Measurements from ENCODE around the gene CREG2.

Gene CREG2

DNA sequence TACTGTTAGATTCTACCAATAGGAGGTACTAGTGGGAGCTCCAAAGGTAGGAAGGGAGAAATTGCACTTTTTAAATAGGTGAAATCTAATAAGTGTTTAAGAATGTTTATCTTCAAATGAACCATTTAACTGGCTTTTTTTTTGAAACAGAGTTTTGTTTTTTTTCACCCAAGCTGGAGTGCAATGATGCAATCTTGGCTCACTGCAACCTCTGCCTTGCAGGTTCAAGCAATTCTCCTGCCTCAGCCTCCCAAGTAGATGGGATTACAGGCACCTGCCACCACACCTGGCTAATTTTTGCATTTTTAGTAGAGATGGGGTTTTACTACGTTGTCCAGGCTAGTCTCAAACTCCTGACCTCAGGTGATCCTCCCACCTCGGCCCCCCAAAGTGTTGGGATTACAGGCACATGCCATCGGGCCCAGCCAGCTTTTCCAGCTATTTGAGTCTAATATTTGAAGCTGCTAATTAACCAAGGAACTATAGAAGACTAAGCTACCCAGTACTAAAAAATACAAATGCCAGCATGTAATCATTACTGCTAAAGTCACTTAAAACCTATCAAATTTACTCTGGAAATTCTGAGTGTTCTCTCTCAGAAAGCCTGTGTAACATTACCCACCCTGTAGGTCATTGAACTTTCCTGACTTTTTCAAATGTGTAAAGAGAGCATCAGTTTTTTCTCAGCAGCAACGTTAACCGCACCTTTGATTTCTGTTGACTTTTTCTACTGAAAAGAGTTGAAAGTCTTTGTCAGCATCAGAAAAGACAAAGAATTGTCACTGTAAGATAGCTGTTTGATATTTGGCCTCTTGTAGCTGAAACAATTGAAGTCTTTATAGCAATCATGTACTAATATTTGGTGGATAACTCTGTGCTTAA is 54.2 kb downstream of the CREG2 start:
- TF ChIP-seq CTCF (IDR thresholded peaks at IDR 0.05) = no peak
- H3K4me3 ChIP-seq = no peak overlapping the region
- DNase-seq = no peak
- intact Hi-C loops (cut with DNase I; ENCODE audit: low total_unique reads) = no loop called here
- no peak overlapping the region for H3K27ac ChIP-seq
- no peaks in the 10 kb centered on the region for H3K27me3 ChIP-seq
- H3K9me3 ChIP-seq = no peaks in the 10 kb centered on the region
- no peaks in the 10 kb centered on the region for H3K4me1 ChIP-seq
- no peaks in the 10 kb centered on the region for H3K36me3 ChIP-seq

DNA sequence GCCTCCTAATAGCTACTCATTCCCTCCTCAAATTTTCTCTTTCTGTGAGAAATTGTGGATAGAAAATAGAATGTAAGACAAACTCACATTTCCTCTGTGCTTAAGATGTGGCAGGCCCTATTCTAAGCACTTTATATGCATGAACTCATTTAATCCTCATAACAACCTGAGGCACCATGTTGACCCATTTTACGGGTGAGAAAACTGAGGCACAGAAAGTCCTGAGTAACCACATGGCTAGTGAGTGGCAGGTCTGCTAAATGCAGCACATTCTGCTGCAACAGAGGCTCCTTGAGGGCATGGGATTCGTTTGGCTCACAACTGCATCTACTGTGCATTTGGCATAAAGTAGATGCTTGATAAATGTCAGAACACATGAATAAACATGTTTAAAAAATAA is 56.1 kb downstream of the CREG2 start:
- no peak for DNase-seq
- H3K4me3 ChIP-seq = no peak overlapping the region
- no peak for TF ChIP-seq CTCF (IDR thresholded peaks at IDR 0.05)
- intact Hi-C loops (cut with DNase I; ENCODE audit: low total_unique reads) = no loop called here
- no peaks in the 10 kb centered on the region for H3K9me3 ChIP-seq
- peaks cover 0 to 3% of the 10 kb centered on the region in 2 donors for H3K27me3 ChIP-seq
- H3K27ac ChIP-seq = no peak overlapping the region
- H3K4me1 ChIP-seq = no peaks in the 10 kb centered on the region
- H3K36me3 ChIP-seq = no peaks in the 10 kb centered on the region

- Histone ChIP-seq H3K4me3 (no peak overlapping the region), H3K4me1 (no peaks in the 10 kb centered on the region), H3K9me3 (peaks cover 0 to 7% (median 0%) of the 10 kb centered on the region in 3 donors), H3K27me3 (peaks cover 0 to 3% of the 10 kb centered on the region in 2 donors), H3K27ac (no peak overlapping the region), H3K36me3 (no peaks in the 10 kb centered on the region)
- no peak for DNase-seq
- TF ChIP-seq CTCF (IDR thresholded peaks at IDR 0.05) = no peak
- intact Hi-C loops (cut with DNase I; ENCODE audit: low total_unique reads) = no loop called here
Observed at GRCh38 chr2:101330253-101330933, 56.9 kb downstream of the CREG2 start.

- Histone ChIP-seq H3K9me3 (peaks cover 0 to 9% (median 0%) of the 10 kb centered on the region in 3 donors), H3K4me1 (no peaks in the 10 kb centered on the region), H3K36me3 (no peaks in the 10 kb centered on the region), H3K4me3 (no peak overlapping the region), H3K27me3 (peaks cover 0 to 3% of the 10 kb centered on the region in 2 donors), H3K27ac (no peak overlapping the region)
- no peak for DNase-seq
- intact Hi-C loops (cut with DNase I; ENCODE audit: low total_unique reads) = no loop called here
- no peak for TF ChIP-seq CTCF (IDR thresholded peaks at IDR 0.05)
Observed at GRCh38 chr2:101329026-101329425, 58.3 kb downstream of the CREG2 start.

DNA sequence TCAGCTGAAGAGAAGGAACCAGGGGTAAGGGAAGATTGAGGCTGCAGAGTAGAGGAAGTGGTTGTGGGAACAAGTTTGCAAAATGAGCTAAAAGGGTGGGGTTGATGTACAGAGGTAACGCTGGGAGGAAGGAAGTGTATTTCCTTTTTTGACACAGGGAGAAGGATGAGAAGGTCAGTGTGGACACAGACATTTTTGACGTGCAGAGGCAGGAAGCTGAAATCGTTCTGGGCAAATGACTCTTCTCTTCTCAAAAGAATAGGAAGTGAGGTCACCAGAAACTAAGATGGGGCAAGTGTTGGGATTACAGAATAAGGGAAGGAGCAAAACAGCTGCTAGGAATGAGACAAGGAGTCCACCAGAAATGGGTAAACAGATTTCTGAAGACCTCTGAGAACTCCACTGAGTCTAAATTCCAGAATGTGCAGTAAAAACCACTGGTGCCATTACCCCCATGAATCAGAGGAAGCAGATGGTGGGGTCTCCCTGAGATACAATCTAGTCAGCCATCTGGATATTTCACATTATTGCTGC is 58.8 kb downstream of the CREG2 start:
- H3K27me3 ChIP-seq = peaks cover 0 to 3% of the 10 kb centered on the region in 2 donors
- H3K4me3 ChIP-seq = no peak overlapping the region
- DNase-seq = no peak
- H3K4me1 ChIP-seq = no peaks in the 10 kb centered on the region
- no peak overlapping the region for H3K27ac ChIP-seq
- no peaks in the 10 kb centered on the region for H3K36me3 ChIP-seq
- no peak for TF ChIP-seq CTCF (IDR thresholded peaks at IDR 0.05)
- intact Hi-C loops (cut with DNase I; ENCODE audit: low total_unique reads) = no loop called here
- H3K9me3 ChIP-seq = peaks cover 0 to 9% (median 0%) of the 10 kb centered on the region in 3 donors
